HPDE6-E6E7 (cell line): ENCODE measurements around the gene CCK.

ENCODE experiments used
- DNase-seq: peaks from one replicate; pipeline ENCODE4 v3.0.0; 2011; ENCODE audit warnings: missing footprints; ENCODE audit errors: extremely low spot score

Gene CCK

GRCh38 chr3:42225486-42226363, 40.3 kb downstream of the CCK start:
- DNase-seq = no peak

- DNase-seq = no peak
Measured at GRCh38 chr3:42224658-42225421, 41.1 kb downstream of the CCK start.

GRCh38 chr3:42224178-42224577, 41.8 kb downstream of the CCK start:
- no peak for DNase-seq

- DNase-seq = no peak
Measured at GRCh38 chr3:42222942-42223693, 42.9 kb downstream of the CCK start.

GRCh38 chr3:42220436-42221121, 45.4 kb downstream of the CCK start:
- no peak for DNase-seq

GRCh38 chr3:42216931-42217333, 49.1 kb downstream of the CCK start:
- no peak for DNase-seq

- no peak for DNase-seq
Measured at GRCh38 chr3:42216302-42216701, 49.7 kb downstream of the CCK start.

- no peak for DNase-seq
Measured at GRCh38 chr3:42214565-42215283, 51.3 kb downstream of the CCK start.

- DNase-seq = no peak
Measured at GRCh38 chr3:42214064-42214463, 51.9 kb downstream of the CCK start.

- DNase-seq = no peak
Measured at GRCh38 chr3:42213417-42213816, 52.6 kb downstream of the CCK start.

- DNase-seq = no peak
Measured at GRCh38 chr3:42210726-42211125, 55.3 kb downstream of the CCK start.

GRCh38 chr3:42209917-42210316, 56.1 kb downstream of the CCK start:
- DNase-seq = no peak
